Activated T-helper 1 cell treated with anti-CD3 and anti-CD28 coated beads, Interleukin-12 subunit alpha, Interleukin-12 subunit beta, Interleukin-2, Interleukin-4 antibody, amounts not matched to agents 30 ng/mL and 10 ng/mL and 1 ng/mL, durations not matched to agents 14 hours and 24 hours and 36 hours (primary cell): Measurements from ENCODE around the gene APBA2. TPM values are rescaled to one million over a fixed set of nuclear protein-coding genes. Genes with fewer than 3 reads are reported as not detected.

ENCODE experiments used
- DNase-seq: peaks from one replicate; pipeline ENCODE4 v3.0.0; 2021; ENCODE audit warnings: low spot score
- H3K27ac Mint-ChIP-seq: one replicate; pipeline ENCODE4 v1.8.0; 2021; ENCODE audit warnings: mild to moderate bottlenecking, mixed read lengths
- H3K27me3 Mint-ChIP-seq: one replicate; pipeline ENCODE4 v1.8.0; 2022; ENCODE audit warnings: mild to moderate bottlenecking, moderate library complexity, mixed read lengths; ENCODE audit not compliant: insufficient read depth
- H3K36me3 Mint-ChIP-seq: one replicate; pipeline ENCODE4 v1.8.0; 2021; ENCODE audit warnings: low read depth, mixed read lengths
- H3K4me1 Mint-ChIP-seq: one replicate; pipeline ENCODE4 v1.8.0; 2021; ENCODE audit warnings: low read depth, mixed read lengths
- H3K4me3 Mint-ChIP-seq: one replicate; pipeline ENCODE4 v1.8.0; 2021; ENCODE audit warnings: mild to moderate bottlenecking, moderate library complexity, mixed read lengths
- H3K9me3 Mint-ChIP-seq: one replicate; pipeline ENCODE4 v1.8.0; 2021; ENCODE audit warnings: mixed read lengths
- intact Hi-C: fragments of 100-400 bp; cut with micrococcal nuclease; formaldehyde crosslinking; loops from one replicate; pipeline ENCODE4 v1.15.1; 2024
- total RNA-seq: library from RNA; stranded (reverse); gene quantifications from 2 replicates; pipeline ENCODE4 v1.2.3, GENCODE V29; 2022

The APBA2 gene
- total RNA-seq, 1 donor from 2014 or later, result 0.80 TPM

DNA sequence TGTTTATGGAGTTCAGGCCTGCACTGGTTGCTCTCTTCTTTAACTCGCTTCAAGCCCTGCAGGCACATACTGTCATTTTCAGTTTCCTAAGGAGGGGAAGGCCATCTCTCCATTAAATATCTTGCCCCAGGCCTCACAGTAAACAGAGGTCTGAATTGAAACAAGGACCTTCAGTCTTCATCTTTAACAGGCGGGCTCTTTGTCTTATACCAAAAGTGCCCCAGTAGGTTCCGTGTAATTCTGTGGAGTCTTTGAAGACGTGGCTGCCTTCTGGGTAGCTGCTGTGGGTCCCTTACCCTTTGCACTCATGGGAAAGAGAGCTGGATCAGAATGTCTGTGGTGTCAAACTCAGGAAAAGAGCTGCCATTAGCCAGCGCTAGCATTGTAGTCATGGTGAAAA, 161.2 kb downstream of the APBA2 start:
- intact Hi-C loops, result loop anchor here (5.0 kb wide), 1 partner anchor 225 kb away; no protein-coding TSS in a partner anchor
- Mint-ChIP-seq H3K27ac (no peak overlapping the region), H3K4me3 (no peak overlapping the region), H3K4me1 (peaks cover 13% of the 10 kb centered on the region), H3K9me3 (no peaks in the 10 kb centered on the region), H3K36me3 (no peaks in the 10 kb centered on the region), H3K27me3 (peaks cover 8% of the 10 kb centered on the region)
- no peak for DNase-seq

DNA sequence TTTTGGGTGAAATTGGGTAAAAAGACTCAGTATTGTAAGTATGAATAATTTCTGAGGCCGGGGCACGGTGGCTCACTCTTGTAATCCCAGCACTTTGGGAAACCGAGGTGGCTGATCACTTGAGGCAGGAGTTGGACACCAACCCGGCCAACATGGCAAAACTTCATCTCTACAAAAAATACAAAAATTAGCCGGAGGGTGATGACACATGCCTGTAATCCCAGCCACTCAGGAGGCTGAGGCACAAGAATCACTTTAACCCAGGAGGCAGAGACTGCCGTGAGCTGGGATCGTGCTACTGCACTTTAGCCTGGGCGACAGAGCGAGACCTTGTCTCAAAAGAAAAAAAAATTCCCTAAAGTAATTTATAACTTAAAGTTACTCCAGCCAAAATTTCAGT, 162.2 kb downstream of the APBA2 start:
- no peak for DNase-seq
- no peaks in the 10 kb centered on the region for H3K36me3 Mint-ChIP-seq
- no peaks in the 10 kb centered on the region for H3K9me3 Mint-ChIP-seq
- peaks cover 13% of the 10 kb centered on the region for H3K4me1 Mint-ChIP-seq
- no peak overlapping the region for H3K4me3 Mint-ChIP-seq
- peaks cover 5% of the 10 kb centered on the region for H3K27me3 Mint-ChIP-seq
- intact Hi-C loops, result loop anchor here (5.0 kb wide), 1 partner anchor 224 kb away; no protein-coding TSS in a partner anchor
- H3K27ac Mint-ChIP-seq, result no peak overlapping the region

DNA sequence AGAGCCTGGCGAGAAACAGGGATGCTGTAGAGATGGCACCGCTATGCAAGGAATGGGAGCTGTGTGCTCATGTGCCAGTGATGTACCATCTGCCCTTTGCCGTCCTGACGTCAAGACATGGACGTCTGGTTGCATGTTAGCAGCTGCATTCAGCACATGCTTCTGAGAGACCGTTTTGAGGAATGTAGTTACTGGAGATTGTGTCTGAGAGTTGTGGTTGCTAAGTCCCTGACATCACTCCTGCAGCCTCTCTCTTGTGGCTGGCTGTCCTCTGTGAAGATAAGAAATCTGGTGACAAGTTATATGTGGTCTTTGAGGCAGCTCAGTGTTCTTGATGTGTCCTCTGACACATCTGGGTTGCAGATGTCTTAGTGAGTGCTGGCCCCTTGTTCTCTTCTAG, 165.1 kb downstream of the APBA2 start:
- no peak for DNase-seq
- Mint-ChIP-seq H3K27me3 (peaks cover 5% of the 10 kb centered on the region), H3K27ac (no peak overlapping the region), H3K4me3 (no peak overlapping the region), H3K4me1 (peaks cover 5% of the 10 kb centered on the region), H3K36me3 (no peaks in the 10 kb centered on the region), H3K9me3 (no peaks in the 10 kb centered on the region)
- intact Hi-C loops, result no loop called here

DNA sequence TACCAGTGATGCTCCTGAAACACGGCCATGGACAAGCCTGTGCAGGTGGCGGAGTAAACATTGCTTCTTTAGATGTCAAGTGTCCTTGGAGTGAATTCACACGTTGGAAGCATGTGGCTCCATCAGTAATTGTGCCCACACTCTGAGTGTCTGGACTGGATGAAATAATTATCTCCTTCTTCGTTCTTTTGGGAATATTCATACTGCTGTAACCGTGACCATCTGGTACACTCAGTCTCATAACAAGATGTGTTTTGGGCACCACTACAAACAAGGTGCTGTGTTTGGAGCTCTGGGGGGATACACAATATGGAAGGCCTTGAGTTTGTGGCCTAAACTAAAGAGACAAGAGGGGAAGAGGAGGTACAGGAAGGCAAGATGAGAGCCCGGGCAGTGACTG, 165.6 kb downstream of the APBA2 start:
- H3K27ac Mint-ChIP-seq, result no peak overlapping the region
- no peaks in the 10 kb centered on the region for H3K9me3 Mint-ChIP-seq
- no peaks in the 10 kb centered on the region for H3K36me3 Mint-ChIP-seq
- peaks cover 5% of the 10 kb centered on the region for H3K27me3 Mint-ChIP-seq
- H3K4me3 Mint-ChIP-seq, result no peak overlapping the region
- DNase-seq, result no peak
- no peaks in the 10 kb centered on the region for H3K4me1 Mint-ChIP-seq
- intact Hi-C loops, result no loop called here

- intact Hi-C loops, result no loop called here
- Mint-ChIP-seq H3K4me1 (no peaks in the 10 kb centered on the region), H3K36me3 (no peaks in the 10 kb centered on the region), H3K9me3 (no peaks in the 10 kb centered on the region), H3K4me3 (no peak overlapping the region), H3K27me3 (peaks cover 5% of the 10 kb centered on the region), H3K27ac (no peak overlapping the region)
- DNase-seq, result no peak
These were observed 167.2 kb downstream of the APBA2 start for GRCh38 chr15:29053006-29053405.

DNA sequence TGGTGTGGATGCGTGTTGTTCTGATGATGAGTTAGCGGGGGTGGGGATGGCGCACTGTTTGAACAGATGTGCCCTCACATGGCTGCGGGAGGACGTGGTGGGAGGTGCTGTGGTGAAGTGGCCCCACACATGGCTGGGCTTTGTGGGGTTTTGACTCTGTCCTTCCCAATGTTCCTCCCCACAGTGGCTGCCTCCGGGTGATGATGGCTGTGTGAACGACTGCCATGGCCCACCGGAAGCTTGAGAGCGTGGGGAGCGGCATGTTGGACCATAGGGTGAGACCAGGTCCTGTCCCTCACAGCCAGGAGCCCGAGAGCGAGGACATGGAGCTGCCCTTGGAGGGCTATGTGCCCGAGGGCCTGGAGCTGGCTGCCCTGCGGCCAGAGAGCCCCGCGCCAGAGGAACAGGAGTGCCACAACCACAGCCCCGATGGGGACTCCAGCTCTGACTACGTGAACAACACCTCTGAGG, 167.9 kb downstream of the APBA2 start:
- Mint-ChIP-seq H3K4me3 (no peak overlapping the region), H3K27ac (no peak overlapping the region), H3K9me3 (no peaks in the 10 kb centered on the region), H3K27me3 (peaks cover 5% of the 10 kb centered on the region), H3K4me1 (no peaks in the 10 kb centered on the region), H3K36me3 (no peaks in the 10 kb centered on the region)
- DNase-seq, result no peak
- intact Hi-C loops, result no loop called here

GRCh38 chr15:29054171-29055045, 168.6 kb downstream of the APBA2 start:
- no peak overlapping the region for H3K4me3 Mint-ChIP-seq
- H3K36me3 Mint-ChIP-seq, result no peaks in the 10 kb centered on the region
- peaks cover 5% of the 10 kb centered on the region for H3K27me3 Mint-ChIP-seq
- no peak overlapping the region for H3K27ac Mint-ChIP-seq
- DNase-seq, result no peak
- intact Hi-C loops, result no loop called here
- H3K4me1 Mint-ChIP-seq, result no peaks in the 10 kb centered on the region
- no peaks in the 10 kb centered on the region for H3K9me3 Mint-ChIP-seq

DNA sequence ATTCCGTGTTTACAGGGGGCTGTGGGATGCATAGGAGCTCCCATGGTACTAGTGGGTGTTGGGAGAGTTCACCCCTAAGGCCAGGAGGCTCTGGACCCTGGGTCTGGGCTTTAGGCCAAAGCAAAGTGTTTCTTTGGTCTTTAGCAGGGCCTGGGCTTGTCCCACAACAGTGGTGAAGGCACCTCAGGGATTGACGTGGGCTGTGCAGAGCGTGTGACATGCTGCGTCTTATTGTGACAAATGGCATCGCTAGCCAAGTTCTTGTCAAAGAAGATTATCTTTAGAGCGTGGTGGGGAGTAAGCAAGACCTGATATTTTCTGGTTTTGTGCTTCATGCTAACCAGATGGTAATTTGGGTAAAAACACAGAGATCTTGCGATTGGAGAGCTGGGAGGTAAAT, 170.1 kb downstream of the APBA2 start:
- Mint-ChIP-seq H3K36me3 (no peaks in the 10 kb centered on the region), H3K4me3 (no peak overlapping the region), H3K4me1 (no peaks in the 10 kb centered on the region), H3K9me3 (no peaks in the 10 kb centered on the region), H3K27me3 (no peaks in the 10 kb centered on the region), H3K27ac (no peak overlapping the region)
- no peak for DNase-seq
- intact Hi-C loops, result no loop called here

DNA sequence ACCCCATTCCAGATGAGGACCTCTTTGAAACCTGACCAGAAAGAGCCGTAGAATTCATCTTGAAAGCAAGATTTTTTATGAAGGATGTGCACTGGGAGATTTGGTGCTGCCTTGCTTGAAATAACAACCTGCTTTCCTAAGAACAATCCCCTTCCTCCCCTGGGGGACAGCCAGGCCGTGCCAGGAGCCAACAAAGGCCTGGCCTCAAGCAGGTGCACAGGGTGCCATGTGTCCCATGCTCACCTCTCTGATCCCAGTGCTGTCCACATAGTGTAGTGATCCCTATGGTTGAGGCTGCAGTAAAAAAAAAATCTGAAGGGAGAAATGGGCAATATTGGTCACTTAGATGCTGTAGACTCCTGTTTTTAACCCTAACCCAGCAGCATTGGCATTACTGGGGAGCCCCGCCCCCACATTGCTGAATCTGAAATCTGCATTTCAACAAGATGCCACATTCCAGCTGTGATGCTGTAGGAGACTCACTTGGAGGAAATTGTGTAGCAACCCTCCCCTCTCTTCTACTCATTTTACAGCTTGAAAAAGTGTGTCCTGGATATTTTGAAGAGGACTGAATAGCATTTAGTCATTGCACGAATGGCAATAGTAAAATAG, 171.2 kb downstream of the APBA2 start:
- intact Hi-C loops, result no loop called here

GRCh38 chr15:29057856-29058255, 172.1 kb downstream of the APBA2 start:
- no peak overlapping the region for H3K4me3 Mint-ChIP-seq
- H3K9me3 Mint-ChIP-seq, result no peaks in the 10 kb centered on the region
- H3K27ac Mint-ChIP-seq, result no peak overlapping the region
- H3K4me1 Mint-ChIP-seq, result no peaks in the 10 kb centered on the region
- H3K27me3 Mint-ChIP-seq, result no peaks in the 10 kb centered on the region
- intact Hi-C loops, result no loop called here
- no peak for DNase-seq
- no peaks in the 10 kb centered on the region for H3K36me3 Mint-ChIP-seq

More for the DNA sequence above, 171.2 kb downstream of the APBA2 start:
- no peaks in the 10 kb centered on the region for H3K4me1 Mint-ChIP-seq
- no peaks in the 10 kb centered on the region for H3K36me3 Mint-ChIP-seq
- no peak overlapping the region for H3K27ac Mint-ChIP-seq
- no peaks in the 10 kb centered on the region for H3K27me3 Mint-ChIP-seq
- no peak for DNase-seq
- H3K4me3 Mint-ChIP-seq, result no peak overlapping the region
- no peaks in the 10 kb centered on the region for H3K9me3 Mint-ChIP-seq

GRCh38 chr15:29058903-29059539, 173.2 kb downstream of the APBA2 start:
- intact Hi-C loops, result no loop called here

GRCh38 chr15:29059871-29060640, 174.3 kb downstream of the APBA2 start:
- no peak for DNase-seq
- Mint-ChIP-seq H3K36me3 (no peaks in the 10 kb centered on the region), H3K27me3 (no peaks in the 10 kb centered on the region), H3K9me3 (no peaks in the 10 kb centered on the region), H3K4me3 (no peak overlapping the region), H3K27ac (no peak overlapping the region), H3K4me1 (no peaks in the 10 kb centered on the region)
- intact Hi-C loops, result no loop called here

More at GRCh38 chr15:29058903-29059539, 173.2 kb downstream of the APBA2 start:
- H3K36me3 Mint-ChIP-seq, result no peaks in the 10 kb centered on the region
- no peaks in the 10 kb centered on the region for H3K4me1 Mint-ChIP-seq
- no peak overlapping the region for H3K4me3 Mint-ChIP-seq
- no peaks in the 10 kb centered on the region for H3K27me3 Mint-ChIP-seq
- H3K27ac Mint-ChIP-seq, result no peak overlapping the region
- no peak for DNase-seq
- no peaks in the 10 kb centered on the region for H3K9me3 Mint-ChIP-seq
